Activated CD4-positive, CD25-positive, alpha-beta regulatory T cell treated with anti-CD3 and anti-CD28 coated beads, Interleukin-2, amount 50 U/mL, for 72 hours (primary cell): Measurements from ENCODE around the gene DPP6.

Experiments used
- DNase-seq: peaks from one replicate; pipeline ENCODE4 v3.0.0; 2021

The DPP6 gene

DNA sequence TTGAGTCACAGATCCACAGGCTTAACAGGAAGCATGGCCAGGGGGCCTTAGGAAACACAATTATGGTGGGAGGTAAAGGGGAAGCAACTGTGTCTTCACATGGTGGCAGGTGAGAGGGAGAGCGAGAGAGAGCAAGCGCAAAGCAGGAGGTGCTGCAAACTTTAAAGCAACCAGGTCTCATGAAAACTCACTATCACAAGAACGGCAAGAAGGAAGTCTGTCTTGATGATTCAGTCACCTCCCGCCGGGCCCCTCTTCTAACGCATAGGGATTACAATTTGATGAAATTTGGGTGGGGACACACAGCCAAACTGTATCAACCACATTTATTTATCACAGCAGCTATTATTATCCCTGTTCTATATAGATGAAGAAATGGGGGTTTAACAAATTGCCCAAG is 201.6 kb downstream of the DPP6 start:
- DNase-seq, result no peak

DNA sequence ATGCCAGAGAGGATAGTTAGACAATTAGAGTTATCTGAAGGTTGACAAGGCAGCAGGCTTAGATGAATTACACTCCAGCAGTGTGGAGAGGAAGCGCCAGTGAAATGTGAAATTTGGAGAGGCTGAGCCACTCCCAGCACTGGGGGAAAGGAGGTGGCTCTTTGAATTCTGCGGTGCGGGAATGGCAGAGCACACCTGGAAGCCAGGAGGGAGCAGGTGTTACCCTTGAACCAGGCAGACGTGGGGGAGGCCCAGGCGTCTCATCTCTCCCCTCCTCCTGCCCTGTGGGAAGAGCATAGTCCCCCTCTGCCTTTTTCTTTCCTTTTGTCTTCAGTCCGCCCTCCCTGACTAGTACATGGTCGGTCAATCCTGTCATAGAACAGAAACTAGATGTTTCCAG is 203.1 kb downstream of the DPP6 start:
- no peak for DNase-seq

DNA sequence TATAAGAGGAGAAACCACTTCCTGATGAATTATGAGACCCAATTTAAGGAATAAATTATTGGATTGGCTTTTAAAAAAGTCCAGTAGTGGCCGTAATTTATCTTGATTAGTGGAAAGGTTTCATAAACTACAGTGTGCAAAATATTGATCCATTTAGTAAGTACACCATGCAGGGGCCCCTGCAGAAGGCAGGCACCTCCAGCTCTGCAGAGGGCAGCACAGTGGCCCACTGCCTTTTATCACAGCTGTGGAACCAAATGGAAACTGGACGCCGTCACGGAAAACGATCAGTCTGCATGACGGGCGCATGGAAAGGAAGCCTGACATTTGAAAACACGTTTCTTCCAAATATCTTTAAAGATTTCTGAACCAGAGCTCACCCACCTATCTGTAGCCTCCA is 204.0 kb downstream of the DPP6 start:
- no peak for DNase-seq

DNA sequence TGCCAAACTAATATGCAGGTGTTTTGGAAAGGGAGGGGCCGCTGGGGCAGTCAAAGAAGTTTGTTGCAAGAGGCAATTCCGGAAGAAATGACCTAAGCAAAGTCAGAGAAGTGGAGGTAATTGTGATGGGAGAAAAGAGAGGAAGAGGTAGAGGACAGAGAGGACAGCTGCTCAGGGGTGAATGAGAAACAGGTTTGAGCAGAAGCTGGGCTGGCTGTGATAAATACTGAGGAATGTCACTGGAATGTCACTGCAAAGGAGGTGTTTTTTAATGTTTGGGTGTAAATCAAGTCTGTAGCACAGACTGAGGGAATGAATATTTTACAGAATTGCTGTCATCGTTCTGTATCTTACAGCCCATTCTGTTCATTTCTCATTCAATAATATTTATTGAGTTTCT is 207.2 kb downstream of the DPP6 start:
- no peak for DNase-seq

DNA sequence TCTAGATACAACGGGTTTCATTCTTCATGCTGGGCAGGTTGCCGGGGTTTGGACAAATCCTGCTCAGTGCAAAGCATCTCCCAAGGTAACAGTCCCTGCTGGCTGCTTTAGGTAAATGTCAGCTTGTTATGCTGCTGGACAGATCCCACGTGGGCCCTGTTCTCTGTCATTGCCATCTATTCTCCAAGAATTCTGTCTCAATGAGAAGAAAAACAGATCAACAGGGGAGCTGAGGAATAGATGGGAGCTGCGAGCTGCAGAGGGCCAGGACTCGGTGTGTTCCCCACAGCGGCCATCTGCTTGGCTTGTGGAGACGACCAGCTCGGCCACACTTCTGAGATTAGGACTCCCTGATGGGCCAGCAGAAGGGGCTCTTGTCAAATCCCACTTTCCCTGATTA is 235.2 kb downstream of the DPP6 start:
- no peak for DNase-seq

DNA sequence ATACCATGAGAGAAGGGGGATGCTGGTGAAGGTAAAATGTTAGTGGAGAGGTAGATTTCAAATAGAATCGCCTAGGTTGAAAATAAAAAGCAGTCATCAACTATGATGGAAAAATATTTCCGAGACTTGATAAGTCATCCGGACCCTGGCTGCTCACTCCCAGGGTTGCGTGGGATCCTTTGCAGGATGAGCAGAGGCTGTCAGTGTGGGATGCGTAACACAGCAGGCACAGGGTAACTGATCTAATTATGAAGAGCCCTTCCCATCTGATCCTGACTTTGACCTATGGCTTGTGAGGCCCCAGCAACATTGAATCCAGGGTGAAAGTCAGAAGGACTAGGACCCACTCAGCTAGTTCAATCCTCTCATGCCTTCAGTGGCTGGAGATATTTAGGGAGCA is 236.9 kb downstream of the DPP6 start:
- DNase-seq, result no peak

DNA sequence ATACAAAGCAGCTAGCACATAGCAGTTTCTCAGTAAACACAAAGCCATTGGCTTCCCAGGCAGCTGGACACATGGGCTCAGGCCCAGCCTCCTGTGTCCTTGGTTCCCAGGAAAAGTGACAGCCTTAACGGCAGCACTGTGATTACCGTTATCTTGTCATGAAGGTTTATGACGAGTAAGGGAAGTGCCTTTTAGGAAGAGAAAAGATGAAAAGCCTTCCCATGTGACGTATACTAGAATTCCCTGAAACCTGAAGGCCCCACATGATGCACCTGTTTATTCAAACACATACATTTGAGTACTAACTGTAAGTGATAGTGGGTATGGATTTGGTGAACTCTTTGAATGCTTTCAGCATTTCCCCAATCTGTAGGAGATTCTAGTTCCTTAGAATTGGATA is 244.2 kb downstream of the DPP6 start:
- DNase-seq, result no peak

DNA sequence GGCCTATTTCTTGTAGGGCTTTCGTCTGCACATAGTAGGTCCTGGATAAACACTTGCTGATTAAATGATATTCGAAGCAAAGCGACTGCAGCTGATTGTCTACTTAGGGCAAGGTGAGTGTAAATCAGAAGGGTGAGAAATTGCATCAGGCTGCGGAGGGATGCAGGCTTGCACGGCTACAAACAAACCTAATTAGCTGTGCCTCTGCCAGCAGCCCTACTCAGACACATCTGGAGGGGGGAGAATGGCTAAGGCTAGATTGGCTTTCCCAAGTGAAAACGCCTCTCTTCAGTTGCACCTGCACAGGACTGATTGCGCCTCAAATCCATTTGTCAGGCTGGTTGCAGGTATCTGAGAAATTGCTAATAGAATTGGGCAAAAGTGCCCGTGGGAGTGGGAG is 247.5 kb downstream of the DPP6 start:
- no peak for DNase-seq

DNA sequence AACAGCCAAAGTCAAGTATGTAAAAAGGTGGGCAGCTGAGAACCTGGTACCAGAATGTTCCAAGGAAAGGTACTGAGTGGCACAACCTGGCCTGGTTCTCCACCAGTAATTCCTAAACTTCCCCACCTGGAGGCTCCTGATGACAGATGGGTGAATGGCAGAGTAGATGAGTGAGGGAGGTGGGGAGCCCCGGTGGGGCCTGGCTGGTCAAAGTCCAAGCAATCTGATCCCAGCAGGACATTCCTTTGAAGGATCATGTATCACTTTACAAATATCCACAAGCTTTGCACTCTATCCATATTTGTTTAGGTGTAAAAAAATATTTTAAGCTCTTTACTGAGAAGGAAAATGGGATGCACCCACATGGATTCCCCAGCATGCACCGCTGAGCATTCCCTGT is 250.2 kb downstream of the DPP6 start:
- DNase-seq, result no peak

DNA sequence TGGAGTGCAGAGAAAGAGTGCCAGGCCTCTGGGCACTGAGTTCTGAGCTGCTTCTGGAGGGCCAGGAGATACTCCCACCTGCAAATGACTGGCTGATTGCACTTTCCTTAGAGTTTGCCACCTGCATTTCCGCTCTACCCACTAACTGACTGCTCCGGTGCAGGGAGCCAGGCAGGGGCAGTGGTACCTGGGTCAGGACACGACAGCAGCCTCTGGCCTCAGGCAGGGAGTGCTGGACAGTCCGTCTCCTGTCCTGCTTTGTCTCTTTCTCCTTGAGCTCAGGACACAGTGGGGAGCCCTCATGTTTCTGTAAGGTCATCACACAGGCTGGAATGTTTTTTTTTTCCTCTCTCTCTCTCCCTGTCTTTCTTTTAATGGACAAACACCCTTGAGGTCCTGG is 252.0 kb downstream of the DPP6 start:
- no peak for DNase-seq

DNA sequence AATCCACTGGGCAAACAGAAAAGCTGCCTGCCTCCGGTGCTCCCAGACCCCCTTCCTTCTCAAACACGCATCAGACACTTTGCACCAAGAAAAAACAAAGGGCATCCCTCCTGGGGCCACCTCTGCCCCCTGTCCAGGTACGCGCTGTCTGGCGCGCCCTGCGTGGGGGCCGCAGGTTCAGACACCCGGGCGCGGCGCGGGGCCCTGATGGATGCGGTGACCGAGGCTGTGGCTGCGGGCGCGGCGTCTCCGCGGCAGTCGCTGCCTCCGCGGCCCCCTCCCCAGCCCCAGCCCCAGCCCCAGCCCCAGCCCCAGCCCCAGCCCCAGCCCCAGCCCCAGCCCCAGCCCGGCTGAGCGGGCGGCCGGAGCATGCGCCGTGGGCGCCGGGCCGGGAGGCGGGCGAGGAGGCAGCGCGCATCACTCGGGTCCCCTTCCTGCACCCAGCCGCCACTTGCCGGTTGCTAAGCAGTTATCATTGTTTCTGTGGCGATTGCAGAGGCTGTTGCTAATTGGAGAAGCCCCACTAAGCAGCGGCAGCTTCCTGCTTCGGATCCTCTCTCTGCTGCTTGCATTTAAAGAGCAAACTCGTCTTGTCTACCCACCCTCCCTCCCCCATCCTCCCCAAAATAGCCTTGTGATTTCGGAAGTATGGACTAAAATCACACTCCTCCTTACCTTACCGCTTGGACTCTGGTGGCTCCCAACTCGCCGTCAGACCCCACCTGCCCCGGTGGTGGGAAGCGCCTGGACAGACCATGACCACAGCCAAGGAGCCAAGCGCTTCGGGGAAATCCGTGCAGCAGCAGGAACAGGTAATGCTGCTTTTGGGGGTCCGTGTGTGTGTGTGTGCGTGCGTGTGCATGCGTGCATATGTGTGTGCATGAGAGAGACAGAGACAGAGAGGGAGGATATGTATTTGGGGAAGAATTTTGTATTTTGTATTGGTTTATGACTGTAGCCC is 252.8 kb downstream of the DPP6 start:
- no peak for DNase-seq

DNA sequence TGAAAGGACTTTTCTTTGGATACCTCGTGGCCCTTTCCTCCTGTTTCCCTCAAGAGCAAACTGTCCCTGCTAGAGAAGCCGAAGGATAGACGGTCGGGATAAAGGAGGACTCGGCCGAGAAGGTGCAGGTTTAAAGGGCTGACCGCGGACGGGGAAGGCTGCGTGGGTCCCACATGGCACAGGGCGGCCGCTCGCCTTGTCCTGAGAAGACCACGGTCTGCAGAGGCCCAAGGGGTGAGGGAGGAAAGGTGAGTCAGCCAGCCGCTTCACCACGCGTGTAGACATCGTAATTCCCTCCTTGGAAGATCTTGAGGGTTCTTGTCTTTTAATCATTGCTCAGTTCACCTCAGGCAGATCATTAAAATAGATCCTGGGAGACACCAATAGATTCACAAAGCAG is 253.8 kb downstream of the DPP6 start:
- no peak for DNase-seq

DNA sequence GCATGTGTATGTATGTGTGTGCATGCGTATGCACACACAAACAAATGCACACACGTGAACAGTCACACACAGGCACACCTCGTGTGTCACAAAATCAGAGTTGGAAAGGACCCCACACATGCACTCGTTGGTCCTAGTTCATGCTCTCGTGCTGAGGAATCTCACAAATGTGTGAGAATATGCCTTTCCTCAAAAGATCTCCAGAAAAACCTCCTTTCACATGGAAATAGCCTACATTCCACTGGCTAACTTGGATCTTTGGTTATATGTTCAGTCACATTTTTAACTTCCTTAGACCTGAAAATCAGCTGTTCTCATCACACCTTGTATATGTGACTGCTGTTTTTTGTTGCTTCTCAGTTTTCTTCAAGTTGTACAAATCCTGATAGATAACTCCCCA is 256.7 kb downstream of the DPP6 start:
- DNase-seq, result no peak

DNA sequence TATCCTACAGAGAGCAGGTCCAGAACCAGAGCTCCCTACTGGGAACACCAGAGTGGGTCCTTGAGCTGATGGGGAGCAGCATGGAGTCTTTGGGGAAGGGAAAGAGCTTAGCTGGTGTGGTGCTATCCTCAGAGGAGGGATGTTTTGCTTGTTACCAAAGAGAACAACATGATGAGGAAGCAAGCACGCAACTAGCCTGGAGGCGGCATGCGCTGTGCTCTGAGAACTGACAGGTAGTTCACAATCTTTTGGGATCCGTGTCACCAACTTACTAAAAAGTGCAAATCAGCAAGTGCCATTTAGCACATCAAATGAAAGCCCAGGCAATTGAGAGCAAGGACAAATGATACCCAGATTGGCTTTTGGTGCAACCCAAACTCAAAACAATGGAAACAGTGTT is 257.9 kb downstream of the DPP6 start:
- no peak for DNase-seq

DNA sequence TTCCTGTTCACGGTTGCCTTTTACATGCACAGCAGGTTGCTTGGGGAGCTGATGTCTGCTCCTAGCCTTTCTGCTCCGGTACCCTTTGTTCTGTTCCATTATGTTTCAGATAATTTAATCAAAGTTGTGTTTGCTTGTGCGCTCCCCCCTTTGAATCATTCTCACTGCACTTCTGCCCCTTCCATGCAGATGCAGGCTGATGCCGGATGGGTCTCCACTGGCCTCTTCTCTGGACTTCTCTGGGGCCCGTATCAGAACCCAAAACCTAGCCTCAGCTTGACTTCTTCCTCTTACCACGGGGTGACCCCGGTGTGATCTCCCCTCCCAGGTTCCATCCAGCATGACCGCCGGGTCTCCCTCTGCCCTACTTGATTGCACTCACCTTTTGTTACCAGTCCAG is 272.0 kb downstream of the DPP6 start:
- DNase-seq, result no peak

DNA sequence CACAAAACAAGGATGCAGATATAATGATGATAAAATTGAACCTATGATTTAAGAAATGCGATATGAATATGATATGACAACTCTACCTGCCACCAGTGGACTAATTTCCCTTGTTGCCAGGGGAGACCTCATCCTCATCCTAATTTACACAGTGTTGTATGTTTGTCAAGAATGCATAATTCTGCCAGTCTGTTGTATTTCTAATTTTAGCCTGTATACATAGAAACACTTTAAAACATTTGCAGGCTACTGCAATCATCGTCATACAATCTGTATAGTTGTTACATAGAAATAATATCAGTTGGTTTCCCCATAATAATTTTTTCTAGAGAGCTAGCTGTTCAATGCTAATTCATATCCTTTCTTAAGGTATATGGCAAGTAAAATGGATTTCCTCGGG is 274.2 kb downstream of the DPP6 start:
- no peak for DNase-seq

DNA sequence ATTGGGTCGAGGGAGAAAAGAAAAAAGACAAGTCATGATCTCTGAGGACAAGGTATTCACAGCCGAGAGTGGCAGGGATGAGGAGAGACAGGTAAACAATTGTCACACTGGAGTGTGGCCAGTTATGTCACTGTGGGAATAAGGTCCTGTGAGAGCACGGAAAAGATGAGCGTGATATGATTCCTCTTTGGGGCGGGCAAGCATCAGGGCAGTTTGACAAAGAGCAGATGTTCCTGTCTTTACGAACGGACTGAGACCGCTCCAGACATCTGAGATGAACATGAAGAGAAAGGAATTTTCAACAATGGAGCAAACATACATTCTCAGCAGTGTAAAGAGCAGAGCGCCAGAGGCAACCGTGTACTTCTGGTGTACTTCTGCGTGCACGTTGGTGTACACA is 278.1 kb downstream of the DPP6 start:
- DNase-seq, result no peak

DNA sequence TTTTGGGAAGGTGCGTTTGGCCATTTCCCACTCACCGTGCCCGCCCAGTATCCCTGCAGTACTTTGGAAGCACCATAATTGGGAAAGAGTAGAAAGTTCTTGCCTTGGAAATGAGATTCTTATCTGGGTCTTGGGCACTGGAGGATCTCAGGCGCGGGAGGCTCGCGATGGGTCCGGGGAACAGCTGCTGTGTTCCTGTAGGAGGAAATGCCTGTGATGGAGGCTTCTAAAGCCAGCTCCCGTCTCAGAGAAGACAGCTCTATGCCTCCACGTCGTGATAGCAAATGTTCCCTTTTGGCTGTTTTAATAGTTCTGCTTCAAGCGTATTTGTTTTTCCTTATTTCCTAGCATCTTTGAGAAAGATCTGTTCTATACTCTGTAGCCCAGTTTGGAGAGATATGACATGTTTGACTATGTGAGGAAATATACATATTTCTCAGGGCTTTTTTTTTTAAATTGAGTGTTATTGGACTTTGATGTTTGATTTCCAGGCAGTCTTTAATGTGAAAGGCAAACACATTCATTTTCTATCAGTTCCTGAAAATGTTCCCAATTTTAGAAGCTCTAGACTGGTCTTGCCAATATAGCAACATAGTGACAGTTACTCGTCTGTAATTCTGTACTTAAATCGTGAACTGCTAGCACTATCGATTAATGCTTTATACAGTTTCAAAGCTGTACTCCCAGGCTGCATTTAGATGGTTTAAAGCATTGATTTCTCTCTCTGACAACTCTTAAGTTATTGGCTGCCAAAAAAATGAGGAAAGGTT is 280.8 kb downstream of the DPP6 start:
- no peak for DNase-seq

DNA sequence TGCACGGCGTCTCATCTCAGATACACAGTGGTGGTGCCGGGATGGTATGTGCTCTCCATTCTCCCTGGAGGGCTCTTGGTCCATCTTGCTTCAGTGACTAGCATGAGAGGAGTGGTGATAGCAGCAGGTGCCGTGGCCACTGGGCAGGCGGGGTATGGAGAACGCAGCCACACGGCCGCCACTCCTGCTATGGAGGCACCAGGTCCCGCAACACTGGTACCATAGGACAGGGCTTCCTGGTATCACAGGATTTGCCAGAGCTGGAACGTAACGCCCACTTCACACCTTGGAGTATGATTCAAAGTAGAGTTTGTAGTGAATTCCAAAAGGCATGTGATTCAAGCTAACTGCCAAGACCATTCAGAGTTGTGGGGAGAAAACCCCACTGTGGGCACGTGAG is 284.1 kb downstream of the DPP6 start:
- DNase-seq, result no peak

DNA sequence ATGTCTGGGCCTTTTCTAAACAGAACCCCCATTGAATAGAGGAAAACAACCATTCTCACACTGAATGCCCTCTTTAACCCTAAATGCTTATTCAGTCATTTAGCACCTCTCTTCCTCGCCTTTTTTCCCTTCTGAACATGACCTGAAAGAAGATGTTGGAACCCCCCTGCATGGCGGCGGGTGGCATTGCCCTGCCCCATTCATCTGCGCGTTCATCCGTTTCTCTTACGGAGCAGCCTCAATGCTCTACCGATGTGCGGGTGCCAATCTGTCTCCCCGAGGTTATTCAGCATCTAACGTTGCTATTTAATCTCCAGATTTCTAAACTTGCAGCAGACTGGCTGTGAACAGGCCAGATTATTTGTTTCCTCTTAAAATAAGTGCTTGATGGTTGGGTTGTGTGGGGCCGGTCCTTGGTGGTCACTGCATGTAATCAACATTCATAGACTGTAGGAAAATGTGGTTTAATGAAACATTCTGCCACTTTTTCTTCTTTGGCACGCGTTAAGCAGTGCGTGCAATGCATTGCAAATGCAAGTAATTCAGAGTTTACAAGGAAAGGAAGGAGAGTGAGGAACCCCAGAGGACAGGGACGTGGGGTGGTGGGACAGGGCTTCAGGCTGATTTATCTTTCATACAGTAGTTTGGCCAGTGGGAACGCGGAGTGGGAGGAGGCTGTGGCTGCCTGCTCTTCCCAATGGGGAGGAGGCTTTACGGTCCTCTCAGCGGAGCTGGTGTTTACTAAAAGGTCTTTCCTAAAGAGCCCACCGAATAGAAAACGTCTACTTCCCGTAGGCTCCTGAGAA is 286.7 kb downstream of the DPP6 start:
- DNase-seq, result no peak

DNA sequence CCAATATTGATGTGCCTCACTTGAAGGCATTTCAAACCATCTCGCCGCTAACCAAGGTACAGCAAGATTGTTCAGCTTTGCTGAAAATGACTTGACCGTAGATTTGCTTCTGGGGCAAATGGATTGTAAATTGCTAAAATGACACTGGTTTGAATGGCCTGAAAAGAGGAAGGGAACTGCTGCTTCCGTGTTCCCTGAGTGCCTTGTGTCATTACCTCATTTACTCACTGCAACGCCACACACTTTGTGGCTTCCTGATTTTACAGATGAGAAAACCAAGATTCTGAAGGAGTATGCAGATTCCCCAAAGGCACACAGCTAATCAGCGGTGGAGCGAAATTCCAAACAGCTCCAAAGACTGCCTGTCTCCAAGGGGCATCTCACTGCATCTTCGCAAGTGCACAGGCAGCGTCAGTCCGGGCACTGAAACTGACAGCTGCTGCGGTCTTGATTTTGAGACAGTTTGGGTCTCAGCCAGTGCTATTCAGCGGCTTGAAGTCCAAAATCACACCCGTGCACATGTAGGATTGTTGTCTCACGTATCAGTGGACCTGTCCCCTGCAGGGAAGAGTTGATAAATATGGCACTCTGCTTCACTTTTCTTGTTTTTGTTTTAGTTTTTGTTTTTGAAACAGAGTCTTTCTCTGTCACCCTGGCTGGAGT is 290.9 kb downstream of the DPP6 start:
- DNase-seq, result no peak

DNA sequence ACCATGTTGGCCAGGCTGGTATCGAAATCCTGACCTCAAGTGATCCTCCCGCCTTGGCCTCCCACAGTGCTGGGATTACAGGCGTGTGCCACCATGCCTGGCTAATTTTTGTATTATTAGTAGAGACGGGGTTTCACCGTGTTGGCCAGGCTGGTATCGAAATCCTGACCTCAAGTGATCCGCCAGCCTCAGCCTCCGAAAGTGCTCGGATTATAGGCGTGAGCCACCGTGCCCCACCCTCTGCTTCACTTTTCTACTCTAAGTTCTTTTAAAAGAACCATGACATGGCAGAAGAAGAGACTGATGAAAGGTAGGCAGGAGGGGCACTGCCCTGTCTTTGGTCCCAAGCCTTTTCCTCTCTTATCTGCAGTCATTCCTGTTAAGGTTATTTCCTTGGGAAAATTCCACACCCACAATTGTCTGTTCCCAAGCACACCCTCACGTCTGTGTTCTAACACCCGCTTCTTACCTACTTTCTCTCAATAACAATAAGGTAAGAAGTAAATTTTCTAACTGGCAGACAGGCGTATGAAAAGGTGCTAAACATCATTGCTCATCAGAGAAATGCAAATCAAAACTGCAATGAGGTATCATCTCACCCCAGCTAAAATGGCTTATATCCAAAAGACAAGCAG is 291.7 kb downstream of the DPP6 start:
- DNase-seq, result no peak
